ENCODE data around the gene PARD6A.

Gene PARD6A

GRCh38 chr16:67704110-67704509 lies 43.4 kb downstream of the PARD6A start:
- Histone ChIP-seq H3K9me3 (ENCODE audit: insufficient read depth, low read length) (no peaks in the 10 kb centered on the region), H3K9ac (ENCODE audit: low read length) (no peak overlapping the region), H3K4me2 (ENCODE audit: low read length) (no peak overlapping the region), H3K79me2 (ENCODE audit: low read length) (peaks cover 37% of the 10 kb centered on the region), H3K27me3 (ENCODE audit: low read depth, low read length) (no peaks in the 10 kb centered on the region), H3K36me3 (replicated peaks; ENCODE audit: low read depth, low read length) (no peaks in the 10 kb centered on the region), H2AFZ (ENCODE audit: low read depth, low read length) (no peak overlapping the region), H3K27ac (ENCODE audit: low read length) (no peak overlapping the region), H3K4me1 (ENCODE audit: low read length) (no peaks in the 10 kb centered on the region), H3K4me3 (ENCODE audit: low read length) (no peak overlapping the region), H4K20me1 (ENCODE audit: insufficient read depth, low read length) (no peaks in the 10 kb centered on the region; the same call in 1 of the 2 replicates)
- TF ChIP-seq EZH2phosphoT487 (IDR thresholded peaks at IDR 0.05; ENCODE audit: low read depth) (no peak), CTCF (IDR thresholded peaks at IDR 0.05; ENCODE audit: low read depth, low read length) (no peak)

- no peak overlapping the region for H3K9ac ChIP-seq (ENCODE audit: low read length)
- no peak overlapping the region for H3K4me2 ChIP-seq (ENCODE audit: low read length)
- no peaks in the 10 kb centered on the region for H3K4me1 ChIP-seq (ENCODE audit: low read length)
- no peak overlapping the region for H3K4me3 ChIP-seq (ENCODE audit: low read length)
- no peaks in the 10 kb centered on the region for H3K27me3 ChIP-seq (ENCODE audit: low read depth, low read length)
- TF ChIP-seq EZH2phosphoT487 (IDR thresholded peaks at IDR 0.05; ENCODE audit: low read depth): no peak
- no peak for TF ChIP-seq CTCF (IDR thresholded peaks at IDR 0.05; ENCODE audit: low read depth, low read length)
- peaks cover 45% of the 10 kb centered on the region for H3K79me2 ChIP-seq (ENCODE audit: low read length)
- no peaks in the 10 kb centered on the region; the same call in none of the 2 replicates for H4K20me1 ChIP-seq (ENCODE audit: insufficient read depth, low read length)
- H3K36me3 ChIP-seq (replicated peaks; ENCODE audit: low read depth, low read length): peaks cover 5% of the 10 kb centered on the region
- H2AFZ ChIP-seq (ENCODE audit: low read depth, low read length): no peak overlapping the region
- H3K27ac ChIP-seq (ENCODE audit: low read length): no peak overlapping the region
- H3K9me3 ChIP-seq (ENCODE audit: insufficient read depth, low read length): no peaks in the 10 kb centered on the region
Observed at GRCh38 chr16:67707210-67707609, 46.5 kb downstream of the PARD6A start.

GRCh38 chr16:67707790-67708189 lies 47.0 kb downstream of the PARD6A start:
- no peak for TF ChIP-seq EZH2phosphoT487 (IDR thresholded peaks at IDR 0.05; ENCODE audit: low read depth)
- no peak for TF ChIP-seq CTCF (IDR thresholded peaks at IDR 0.05; ENCODE audit: low read depth, low read length)
- no peak overlapping the region for H3K4me2 ChIP-seq (ENCODE audit: low read length)
- H3K36me3 ChIP-seq (replicated peaks; ENCODE audit: low read depth, low read length): peaks cover 5% of the 10 kb centered on the region
- no peaks in the 10 kb centered on the region for H3K4me1 ChIP-seq (ENCODE audit: low read length)
- H3K27me3 ChIP-seq (ENCODE audit: low read depth, low read length): no peaks in the 10 kb centered on the region
- H4K20me1 ChIP-seq (ENCODE audit: insufficient read depth, low read length): no peaks in the 10 kb centered on the region; the same call in none of the 2 replicates
- no peak overlapping the region for H3K4me3 ChIP-seq (ENCODE audit: low read length)
- H3K9ac ChIP-seq (ENCODE audit: low read length): no peak overlapping the region
- H3K9me3 ChIP-seq (ENCODE audit: insufficient read depth, low read length): no peaks in the 10 kb centered on the region
- no peak overlapping the region for H2AFZ ChIP-seq (ENCODE audit: low read depth, low read length)
- no peak overlapping the region for H3K27ac ChIP-seq (ENCODE audit: low read length)
- peaks cover 45% of the 10 kb centered on the region for H3K79me2 ChIP-seq (ENCODE audit: low read length)

- Histone ChIP-seq H2AFZ (ENCODE audit: low read depth, low read length) (no peak overlapping the region), H4K20me1 (ENCODE audit: insufficient read depth, low read length) (no peaks in the 10 kb centered on the region; the same call in none of the 2 replicates), H3K4me2 (ENCODE audit: low read length) (no peak overlapping the region), H3K36me3 (replicated peaks; ENCODE audit: low read depth, low read length) (peaks cover 5% of the 10 kb centered on the region), H3K9ac (ENCODE audit: low read length) (no peak overlapping the region), H3K27ac (ENCODE audit: low read length) (no peak overlapping the region), H3K4me3 (ENCODE audit: low read length) (no peak overlapping the region), H3K9me3 (ENCODE audit: insufficient read depth, low read length) (no peaks in the 10 kb centered on the region), H3K27me3 (ENCODE audit: low read depth, low read length) (no peaks in the 10 kb centered on the region), H3K4me1 (ENCODE audit: low read length) (no peaks in the 10 kb centered on the region), H3K79me2 (ENCODE audit: low read length) (peaks cover 48% of the 10 kb centered on the region)
- TF ChIP-seq EZH2phosphoT487 (IDR thresholded peaks at IDR 0.05; ENCODE audit: low read depth): no peak
- TF ChIP-seq CTCF (IDR thresholded peaks at IDR 0.05; ENCODE audit: low read depth, low read length): no peak
Observed at GRCh38 chr16:67708368-67708771, 47.6 kb downstream of the PARD6A start.
